GM18498 (cell line): Measurements from ENCODE around the gene GIMAP7.

Experiments
- ATAC-seq: cut with Tn5 transposase; IDR thresholded peaks from one replicate; pipeline ENCODE4 v1.9.1; 2021; ENCODE audit warnings: mild to moderate bottlenecking, moderate library complexity; ENCODE audit not compliant: unreplicated experiment

GIMAP7 gene

DNA sequence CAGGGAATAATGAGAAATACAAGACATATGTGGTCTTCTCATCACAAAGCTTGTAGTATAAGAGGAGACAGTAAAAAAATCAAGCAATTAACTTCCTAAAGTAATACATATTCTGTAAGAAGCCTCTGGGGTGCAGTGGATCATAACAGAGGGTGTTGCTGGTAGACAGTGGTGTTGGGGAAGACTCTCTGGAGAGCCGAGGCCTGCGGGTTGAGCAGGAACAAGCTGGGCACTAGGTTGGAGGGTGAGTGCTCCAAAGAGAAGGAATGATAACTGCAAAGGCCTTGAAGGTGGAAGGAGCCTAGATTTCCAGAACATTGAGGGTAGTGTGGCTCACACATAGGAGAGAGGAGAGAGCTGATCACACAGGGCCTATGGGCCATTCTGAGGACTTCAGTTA is 54.0 kb downstream of the GIMAP7 start:
- no peak for ATAC-seq

DNA sequence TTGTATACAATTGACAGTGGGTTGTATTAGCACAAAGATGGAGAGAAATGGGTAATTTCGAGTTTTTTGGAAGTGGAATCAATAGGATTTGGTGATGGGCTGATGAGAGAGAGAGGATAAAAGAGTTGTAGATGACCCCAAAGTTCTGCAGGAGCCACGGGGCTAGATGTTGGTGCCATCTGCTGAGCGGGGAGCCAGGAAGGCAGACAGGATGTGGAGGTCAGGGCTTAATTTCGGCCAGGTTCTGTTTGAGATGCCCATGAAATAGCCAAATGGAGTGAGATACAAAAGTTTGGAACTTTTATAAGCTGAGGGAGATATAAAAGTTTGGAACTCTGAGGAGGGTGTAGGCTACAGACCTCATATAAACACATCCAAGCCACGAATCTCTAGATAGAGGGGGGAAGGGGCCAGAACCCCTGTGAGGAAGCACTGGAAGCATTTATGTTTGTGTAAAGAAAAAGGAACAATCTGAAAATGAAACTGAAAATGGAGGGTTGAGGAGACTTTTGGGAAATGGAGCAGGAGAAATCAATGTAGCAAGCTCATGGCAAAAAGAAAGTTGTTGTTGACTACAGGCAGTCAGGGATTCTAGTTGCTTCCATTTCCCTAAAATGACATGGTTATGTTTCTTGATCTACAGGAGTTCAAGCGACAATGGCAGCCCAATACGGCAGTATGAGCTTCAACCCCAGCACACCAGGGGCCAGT is 54.7 kb downstream of the GIMAP7 start:
- no peak for ATAC-seq
